CD8-positive, alpha-beta memory T cell (primary cell): ENCODE measurements around the gene NCKAP5. TPM values are rescaled to one million over a fixed set of nuclear protein-coding genes. Genes with fewer than 3 reads are reported as not detected.

Experiments used
- CTCF ChIA-PET: fragments of 350-600 bp; sonication (Branson Sonifier 250); formaldehyde crosslinking; loops from one replicate; lab custom pipeline; 2021; ENCODE audit warnings: antibody characterized with exemption; lab: Charles Lee
- POLR2A ChIA-PET: fragments of 350-600 bp; sonication (Branson Sonifier 250); formaldehyde crosslinking; loops from one replicate; lab custom pipeline; 2021; ENCODE audit warnings: antibody characterized with exemption; lab: Charles Lee
- DNase-seq, 5 donors: peaks; one replicate each; pipeline versions ENCODE4 v3.0.0 to v3.0.0-alpha.2; 2020 to 2022; ENCODE audit warnings: mixed read lengths in 1 of 5
- H3K27ac ChIP-seq: one replicate; pipeline ENCODE4 v1.7.0; 2013; ENCODE audit warnings: low read depth, mild to moderate bottlenecking, low read length, moderate library complexity
- H3K27me3 ChIP-seq: 2 replicates; pipeline ENCODE4 v1.7.0; 2013; ENCODE audit warnings: low read length, mild to moderate bottlenecking; ENCODE audit not compliant: insufficient read depth, poor library complexity, severe bottlenecking
- H3K36me3 ChIP-seq: 2 replicates; pipeline ENCODE4 v1.7.0; 2013; ENCODE audit warnings: mild to moderate bottlenecking, low read length, moderate library complexity; ENCODE audit not compliant: insufficient read depth
- H3K4me1 ChIP-seq: 2 replicates; pipeline ENCODE4 v1.7.0; 2013; ENCODE audit warnings: mild to moderate bottlenecking, low read length, moderate library complexity; ENCODE audit not compliant: insufficient read depth
- H3K4me3 ChIP-seq: 2 replicates; pipeline ENCODE4 v1.7.0; 2013; ENCODE audit warnings: mild to moderate bottlenecking, low read length
- H3K9me3 ChIP-seq: 2 replicates; pipeline ENCODE4 v1.7.0; 2013; ENCODE audit warnings: mild to moderate bottlenecking, low read length
- H3K27ac Mint-ChIP-seq, 8 donors: one replicate each; pipeline ENCODE4 v1.8.0; 2020 to 2021; ENCODE audit warnings: mixed read lengths in 8 of 8, mild to moderate bottlenecking in 6 of 8, inconsistent platforms in 3 of 8, moderate library complexity in 3 of 8
- H3K27me3 Mint-ChIP-seq, 2 donors: one replicate each; pipeline ENCODE4 v1.8.0; 2020 to 2021; ENCODE audit warnings: mixed read lengths in 2 of 2, mild to moderate bottlenecking in 1 of 2, moderate library complexity in 1 of 2
- H3K36me3 Mint-ChIP-seq, 3 donors: one replicate each; pipeline ENCODE4 v1.8.0; 2020 to 2021; ENCODE audit warnings: mixed read lengths in 3 of 3, inconsistent platforms in 1 of 3, mild to moderate bottlenecking in 1 of 3
- H3K4me1 Mint-ChIP-seq, 3 donors: one replicate each; pipeline ENCODE4 v1.8.0; 2020 to 2021; ENCODE audit warnings: mixed read lengths in 3 of 3, inconsistent platforms in 1 of 3, mild to moderate bottlenecking in 1 of 3
- H3K4me3 Mint-ChIP-seq, 7 donors: one replicate each; pipeline ENCODE4 v1.8.0; 2020 to 2021; ENCODE audit warnings: mixed read lengths in 7 of 7, mild to moderate bottlenecking in 6 of 7, moderate library complexity in 4 of 7, inconsistent platforms in 2 of 7
- H3K9me3 Mint-ChIP-seq, 5 donors: one replicate each; pipeline ENCODE4 v1.8.0; 2020 to 2022; ENCODE audit warnings: mixed read lengths in 5 of 5, mild to moderate bottlenecking in 3 of 5, moderate library complexity in 2 of 5, inconsistent platforms in 1 of 5
- polyA plus RNA-seq: library from polyadenylated mRNA; unstranded; fragments of 300-500 nt; fragmentation: Illumina TruSeq; gene quantifications from one replicate; pipeline ENCODE4 v1.2.3, GENCODE V29; 2021
- total RNA-seq, 2 experiments: library from RNA; stranded (reverse); gene quantifications; one replicate each; pipeline ENCODE4 v1.2.3, GENCODE V29; 2021

Gene NCKAP5
- total and polyA plus RNA-seq, 3 experiments from 2014 or later = not detected

GRCh38 chr2:133409581-133410285, 158.5 kb downstream of the NCKAP5 start:
- Mint-ChIP-seq H3K27me3 (peaks cover 0 to 4% of the 10 kb centered on the region in 2 donors), H3K9me3 (peaks cover 0 to 3% (median 0%) of the 10 kb centered on the region in 5 donors), H3K4me3 (no peak overlapping the region), H3K36me3 (no peaks in the 10 kb centered on the region), H3K27ac (no peak overlapping the region), H3K4me1 (no peaks in the 10 kb centered on the region)
- no peak for DNase-seq
- Histone ChIP-seq H3K27me3 (no peaks in the 10 kb centered on the region), H3K36me3 (no peaks in the 10 kb centered on the region), H3K27ac (no peak overlapping the region), H3K9me3 (no peaks in the 10 kb centered on the region), H3K4me3 (no peak overlapping the region), H3K4me1 (no peaks in the 10 kb centered on the region)
- ChIA-PET CTCF (no interaction called here), POLR2A (no interaction called here)

GRCh38 chr2:133408671-133409070, 159.6 kb downstream of the NCKAP5 start:
- H3K27me3 ChIP-seq = no peaks in the 10 kb centered on the region
- peaks cover 0 to 4% of the 10 kb centered on the region in 2 donors for H3K27me3 Mint-ChIP-seq
- CTCF ChIA-PET = no interaction called here
- H3K36me3 ChIP-seq = no peaks in the 10 kb centered on the region
- no peaks in the 10 kb centered on the region for H3K4me1 Mint-ChIP-seq
- no peak overlapping the region for H3K27ac Mint-ChIP-seq
- no peaks in the 10 kb centered on the region for H3K4me1 ChIP-seq
- H3K4me3 ChIP-seq = no peak overlapping the region
- no peaks in the 10 kb centered on the region for H3K9me3 ChIP-seq
- peaks cover 0 to 3% (median 0%) of the 10 kb centered on the region in 5 donors for H3K9me3 Mint-ChIP-seq
- no peak for DNase-seq
- no peak overlapping the region for H3K27ac ChIP-seq
- POLR2A ChIA-PET = no interaction called here
- no peaks in the 10 kb centered on the region for H3K36me3 Mint-ChIP-seq
- no peak overlapping the region for H3K4me3 Mint-ChIP-seq

GRCh38 chr2:133407341-133407740, 160.9 kb downstream of the NCKAP5 start:
- peaks cover 0 to 4% of the 10 kb centered on the region in 2 donors for H3K27me3 Mint-ChIP-seq
- Histone ChIP-seq H3K4me1 (no peaks in the 10 kb centered on the region), H3K36me3 (no peaks in the 10 kb centered on the region), H3K9me3 (no peaks in the 10 kb centered on the region), H3K27ac (no peak overlapping the region), H3K27me3 (no peaks in the 10 kb centered on the region), H3K4me3 (no peak overlapping the region)
- POLR2A ChIA-PET = no interaction called here
- no peak overlapping the region for H3K4me3 Mint-ChIP-seq
- no peaks in the 10 kb centered on the region for H3K4me1 Mint-ChIP-seq
- peaks cover 0 to 3% (median 0%) of the 10 kb centered on the region in 5 donors for H3K9me3 Mint-ChIP-seq
- CTCF ChIA-PET = no interaction called here
- no peaks in the 10 kb centered on the region for H3K36me3 Mint-ChIP-seq
- DNase-seq = no peak
- H3K27ac Mint-ChIP-seq = no peak overlapping the region

GRCh38 chr2:133405252-133405651, 163.0 kb downstream of the NCKAP5 start:
- Histone ChIP-seq H3K27me3 (no peaks in the 10 kb centered on the region), H3K36me3 (no peaks in the 10 kb centered on the region), H3K4me3 (no peak overlapping the region), H3K4me1 (no peaks in the 10 kb centered on the region), H3K27ac (no peak overlapping the region), H3K9me3 (no peaks in the 10 kb centered on the region)
- no peaks in the 10 kb centered on the region for H3K4me1 Mint-ChIP-seq
- H3K27ac Mint-ChIP-seq = no peak overlapping the region
- DNase-seq = no peak
- H3K36me3 Mint-ChIP-seq = no peaks in the 10 kb centered on the region
- no peak overlapping the region for H3K4me3 Mint-ChIP-seq
- peaks cover 0 to 6% (median 0%) of the 10 kb centered on the region in 5 donors for H3K9me3 Mint-ChIP-seq
- peaks cover 0 to 4% of the 10 kb centered on the region in 2 donors for H3K27me3 Mint-ChIP-seq
- ChIA-PET CTCF (no interaction called here), POLR2A (no interaction called here)

- Mint-ChIP-seq H3K36me3 (no peaks in the 10 kb centered on the region), H3K27me3 (peaks cover 0 to 6% of the 10 kb centered on the region in 2 donors), H3K9me3 (peaks cover 0 to 5% (median 2%) of the 10 kb centered on the region in 5 donors), H3K27ac (no peak overlapping the region), H3K4me1 (no peaks in the 10 kb centered on the region), H3K4me3 (no peak overlapping the region)
- no peaks in the 10 kb centered on the region for H3K9me3 ChIP-seq
- no peak overlapping the region for H3K4me3 ChIP-seq
- ChIA-PET POLR2A (no interaction called here), CTCF (no interaction called here)
- H3K27ac ChIP-seq = no peak overlapping the region
- no peak for DNase-seq
- H3K4me1 ChIP-seq = no peaks in the 10 kb centered on the region
- H3K27me3 ChIP-seq = no peaks in the 10 kb centered on the region
- no peaks in the 10 kb centered on the region for H3K36me3 ChIP-seq
These were observed 167.9 kb downstream of the NCKAP5 start for GRCh38 chr2:133400411-133400810.

GRCh38 chr2:133393895-133394294, 174.4 kb downstream of the NCKAP5 start:
- POLR2A ChIA-PET = no interaction called here
- H3K4me3 Mint-ChIP-seq = no peak overlapping the region
- peaks cover 0 to 5% of the 10 kb centered on the region in 2 donors for H3K27me3 Mint-ChIP-seq

GRCh38 chr2:133390156-133390555, 178.1 kb downstream of the NCKAP5 start:
- Mint-ChIP-seq H3K4me1 (no peaks in the 10 kb centered on the region), H3K27me3 (peaks cover 0 to 2% of the 10 kb centered on the region in 2 donors), H3K36me3 (no peaks in the 10 kb centered on the region), H3K4me3 (no peak overlapping the region), H3K9me3 (peaks cover 0 to 12% (median 8%) of the 10 kb centered on the region in 5 donors), H3K27ac (no peak overlapping the region)
- no peak for DNase-seq
- Histone ChIP-seq H3K36me3 (no peaks in the 10 kb centered on the region), H3K4me3 (no peak overlapping the region), H3K9me3 (no peaks in the 10 kb centered on the region), H3K27ac (no peak overlapping the region), H3K27me3 (no peaks in the 10 kb centered on the region), H3K4me1 (no peaks in the 10 kb centered on the region)
- ChIA-PET POLR2A (no interaction called here), CTCF (no interaction called here)

More at GRCh38 chr2:133393895-133394294, 174.4 kb downstream of the NCKAP5 start:
- Histone ChIP-seq H3K27ac (no peak overlapping the region), H3K27me3 (no peaks in the 10 kb centered on the region), H3K9me3 (no peaks in the 10 kb centered on the region), H3K4me3 (no peak overlapping the region), H3K36me3 (no peaks in the 10 kb centered on the region), H3K4me1 (no peaks in the 10 kb centered on the region)
- no peak for DNase-seq
- CTCF ChIA-PET = no interaction called here
- Mint-ChIP-seq H3K27ac (no peak overlapping the region), H3K9me3 (peaks cover 0 to 5% (median 3%) of the 10 kb centered on the region in 5 donors), H3K36me3 (no peaks in the 10 kb centered on the region), H3K4me1 (no peaks in the 10 kb centered on the region)

- Mint-ChIP-seq H3K4me3 (no peak overlapping the region), H3K27ac (no peak overlapping the region), H3K27me3 (peaks cover 0 to 2% of the 10 kb centered on the region in 2 donors), H3K4me1 (no peaks in the 10 kb centered on the region), H3K9me3 (peaks cover 0 to 12% (median 8%) of the 10 kb centered on the region in 5 donors), H3K36me3 (no peaks in the 10 kb centered on the region)
- Histone ChIP-seq H3K27ac (no peak overlapping the region), H3K27me3 (no peaks in the 10 kb centered on the region), H3K4me3 (no peak overlapping the region), H3K9me3 (no peaks in the 10 kb centered on the region), H3K4me1 (no peaks in the 10 kb centered on the region), H3K36me3 (no peaks in the 10 kb centered on the region)
- CTCF ChIA-PET = no interaction called here
- no peak for DNase-seq
- POLR2A ChIA-PET = no interaction called here
These were observed 178.7 kb downstream of the NCKAP5 start for GRCh38 chr2:133389569-133389968.
